HG03558 (cell line): Measurements from ENCODE around the gene ZNF333.
"Not testable (repeated sequence)": the region's sequence is repeated elsewhere in the genome, so short reads cannot be mapped to it uniquely, and the experiment has no call there.

Experiments used
- ATAC-seq: cut with Tn5 transposase; IDR thresholded peaks from one replicate; pipeline ENCODE4 v1.9.1; 2021; ENCODE audit warnings: moderate number of reproducible peaks; ENCODE audit not compliant: unreplicated experiment; ENCODE audit errors: extremely low read depth

Gene ZNF333

GRCh38 chr19:14764401-14764800 is 74.6 kb downstream of the ZNF333 start:
- ATAC-seq, result no peak

DNA sequence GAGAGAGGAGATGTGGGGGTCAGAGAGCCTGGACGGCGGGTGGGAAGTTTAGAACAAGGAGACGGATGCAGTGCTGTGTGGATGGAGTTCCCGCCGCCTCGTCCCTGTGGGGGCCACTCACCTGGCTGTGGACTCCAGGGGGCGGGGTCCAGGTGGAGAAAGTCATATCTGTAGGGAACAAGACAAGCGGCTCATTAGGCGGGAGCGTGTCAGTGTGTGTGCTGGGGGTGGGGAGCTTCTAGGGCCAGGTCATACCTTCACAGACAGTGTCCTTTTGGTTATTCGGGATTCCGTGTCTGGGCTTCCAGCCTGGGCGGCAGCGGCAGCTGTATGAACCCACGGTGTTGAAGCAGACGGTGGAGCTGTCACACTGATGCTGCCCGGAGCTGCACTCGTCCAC is 75.6 kb downstream of the ZNF333 start:
- ATAC-seq, result not testable (repeated sequence)

DNA sequence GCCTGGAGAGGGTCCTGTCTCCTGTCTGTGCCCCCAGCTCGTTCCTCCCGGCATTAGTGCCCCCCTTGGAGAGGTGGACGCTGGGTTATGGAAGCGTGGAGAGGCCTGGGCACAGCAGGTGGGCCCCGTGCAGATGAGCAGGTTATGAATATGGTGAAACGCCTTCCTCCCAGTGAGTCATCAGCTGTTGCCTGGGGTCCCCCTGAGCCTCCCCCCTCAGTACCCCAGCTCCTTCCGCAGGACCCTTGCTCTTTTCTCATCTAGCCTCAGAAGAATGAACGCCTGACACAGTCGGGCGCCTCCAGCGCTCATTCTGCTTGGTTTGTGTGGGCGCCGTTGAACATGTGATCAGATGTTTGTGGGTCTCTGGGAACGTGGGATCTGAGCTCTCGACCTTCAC is 76.0 kb downstream of the ZNF333 start:
- ATAC-seq, result not testable (repeated sequence)

DNA sequence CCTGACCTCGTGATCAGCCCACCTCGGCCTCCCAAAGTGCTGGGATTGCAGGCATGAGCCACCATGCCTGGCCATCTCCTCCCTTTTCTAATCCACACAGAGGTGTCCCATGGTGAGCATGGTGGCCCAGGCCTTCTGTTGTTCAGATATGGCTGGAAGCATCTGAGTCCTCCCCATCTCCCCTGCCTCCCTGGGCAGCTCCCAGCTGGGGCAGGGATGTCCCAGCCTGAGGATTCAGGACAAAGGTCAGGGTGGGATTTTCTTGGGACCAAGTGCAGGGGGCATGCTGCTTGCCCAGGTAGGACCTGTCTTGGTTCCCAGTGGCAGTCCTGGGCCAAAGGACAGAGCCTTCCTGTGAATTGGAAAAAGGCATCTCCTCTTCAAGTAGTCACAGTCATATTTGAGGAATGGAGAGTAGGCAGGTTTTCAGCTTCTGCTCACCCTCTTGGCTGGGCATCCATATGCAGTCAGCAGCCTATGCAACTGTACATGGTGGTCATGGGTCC is 77.7 kb downstream of the ZNF333 start:
- no peak for ATAC-seq

DNA sequence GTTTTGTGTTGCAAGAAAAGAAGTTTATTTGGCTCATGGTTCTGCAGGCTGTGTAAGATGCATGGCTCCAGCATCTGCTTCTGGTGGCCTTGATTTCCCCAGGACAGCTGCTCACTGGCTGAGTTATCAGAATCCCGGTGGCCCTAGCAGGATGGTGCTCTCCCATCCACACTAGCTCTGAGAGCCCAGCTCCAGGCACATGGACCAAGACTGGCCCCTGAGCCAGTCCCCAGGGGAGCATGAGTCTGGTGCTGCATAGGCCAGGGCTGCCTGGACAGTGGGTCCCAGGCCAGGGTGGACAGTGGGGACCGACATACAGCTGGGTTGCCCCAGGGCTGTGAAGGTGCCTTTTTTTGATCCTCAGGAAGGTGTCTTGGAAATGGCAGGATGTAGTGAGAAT is 78.2 kb downstream of the ZNF333 start:
- no peak for ATAC-seq

- ATAC-seq, result no peak
These were observed 79.4 kb downstream of the ZNF333 start for GRCh38 chr19:14769201-14769600.

GRCh38 chr19:14770136-14770535 is 80.3 kb downstream of the ZNF333 start:
- ATAC-seq, result no peak

GRCh38 chr19:14770944-14771839 is 81.3 kb downstream of the ZNF333 start:
- ATAC-seq, result no peak

DNA sequence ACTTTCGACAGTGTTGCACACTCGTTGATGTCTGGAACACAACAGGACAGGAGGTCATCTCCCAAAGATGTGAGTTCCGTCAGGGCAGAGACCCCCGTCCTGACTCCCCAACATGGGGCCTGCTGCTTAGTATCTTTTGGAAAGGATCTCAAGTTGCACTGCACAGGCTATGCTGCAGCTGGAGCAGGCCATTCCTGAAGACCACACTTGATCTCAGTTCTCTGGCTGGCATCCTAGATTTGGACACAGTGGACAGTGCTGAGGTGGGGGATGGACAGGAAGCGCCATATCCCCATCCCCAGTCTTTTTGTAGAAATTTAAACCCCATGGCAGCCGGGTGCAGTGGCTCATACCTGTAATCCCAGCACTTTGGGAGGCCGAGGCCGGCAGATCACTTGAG is 82.6 kb downstream of the ZNF333 start:
- ATAC-seq, result no peak

DNA sequence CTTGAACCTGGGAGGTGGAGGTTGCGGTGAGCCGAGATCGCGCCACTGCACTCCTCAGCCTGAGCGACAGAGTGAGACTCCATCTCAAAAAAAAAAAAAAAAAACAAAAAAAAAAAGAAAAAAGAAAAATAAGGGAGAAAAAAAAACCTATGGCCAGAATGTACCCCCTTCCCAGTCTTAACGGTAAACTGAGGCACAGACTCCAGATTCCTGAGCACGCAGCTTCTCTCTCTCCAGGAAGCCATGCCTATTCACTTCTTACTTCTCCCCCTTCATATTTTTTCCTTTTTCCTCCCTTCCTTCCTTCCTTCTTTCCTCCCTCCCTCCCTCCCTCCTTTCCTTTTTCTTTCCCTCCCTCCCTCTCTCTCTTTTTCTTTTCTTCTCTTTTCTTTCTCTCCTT is 83.1 kb downstream of the ZNF333 start:
- no peak for ATAC-seq

DNA sequence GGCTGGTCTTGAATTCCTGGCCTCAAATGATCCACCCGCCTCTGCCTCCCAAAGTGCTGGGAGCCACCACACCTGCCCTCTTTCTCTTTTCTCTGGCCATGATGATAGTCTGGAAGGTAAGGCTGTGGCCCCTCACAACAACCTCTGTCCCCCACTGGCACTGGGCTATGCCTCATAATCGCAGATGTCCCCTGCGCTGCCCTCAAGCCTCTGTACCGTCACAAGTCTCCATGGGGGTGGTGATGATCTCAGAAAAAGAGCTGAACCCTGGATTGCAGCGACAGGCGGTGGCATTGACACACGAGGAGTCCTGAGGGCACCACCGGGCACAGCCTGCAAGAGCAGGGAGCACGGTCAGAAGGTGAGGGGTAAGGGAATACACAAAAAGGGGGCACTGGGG is 83.9 kb downstream of the ZNF333 start:
- ATAC-seq, result not testable (repeated sequence)

DNA sequence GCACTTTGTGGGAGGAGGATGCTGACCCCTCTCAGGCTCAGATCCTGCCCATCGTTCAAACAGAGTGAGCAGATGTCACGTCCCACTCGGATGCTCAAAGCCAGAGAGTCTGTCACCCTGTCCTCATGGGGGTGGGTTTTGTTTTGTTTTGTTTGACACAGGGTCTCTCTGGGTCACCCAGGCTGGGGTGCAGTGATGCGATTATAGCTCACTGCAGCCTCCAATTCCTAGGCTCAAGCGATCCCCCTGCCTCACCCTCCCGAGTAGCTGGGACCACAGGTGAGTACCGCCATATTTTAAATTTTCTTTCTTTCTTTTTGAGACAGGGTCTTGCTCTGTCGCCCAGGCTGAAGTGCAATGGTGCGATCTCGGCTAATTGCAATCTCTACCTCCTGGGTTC is 84.5 kb downstream of the ZNF333 start:
- ATAC-seq, result no peak

DNA sequence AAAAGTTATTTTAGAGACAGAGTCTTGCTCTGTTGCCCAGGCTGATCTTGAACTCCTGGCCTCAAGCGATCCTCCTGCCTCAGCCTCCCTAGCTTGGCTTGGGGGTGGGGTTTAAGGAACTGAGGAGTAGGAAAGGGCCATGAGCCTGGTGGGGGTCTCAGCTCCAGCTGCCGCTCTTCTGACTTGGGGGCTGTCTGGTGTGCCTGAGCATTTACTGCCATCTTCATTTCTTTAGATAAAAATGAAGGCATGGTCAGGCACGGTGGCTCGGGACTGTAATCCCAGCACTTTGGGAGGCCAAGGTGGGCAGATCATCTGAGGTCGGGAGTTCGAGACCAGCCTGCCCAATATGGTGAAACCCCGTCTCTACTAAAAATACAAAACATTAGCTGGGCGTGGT is 85.5 kb downstream of the ZNF333 start:
- ATAC-seq, result not testable (repeated sequence)

GRCh38 chr19:14775869-14776586 is 86.2 kb downstream of the ZNF333 start:
- no peak for ATAC-seq

- ATAC-seq, result not testable (repeated sequence)
These were observed 87.8 kb downstream of the ZNF333 start for GRCh38 chr19:14777645-14778044.

DNA sequence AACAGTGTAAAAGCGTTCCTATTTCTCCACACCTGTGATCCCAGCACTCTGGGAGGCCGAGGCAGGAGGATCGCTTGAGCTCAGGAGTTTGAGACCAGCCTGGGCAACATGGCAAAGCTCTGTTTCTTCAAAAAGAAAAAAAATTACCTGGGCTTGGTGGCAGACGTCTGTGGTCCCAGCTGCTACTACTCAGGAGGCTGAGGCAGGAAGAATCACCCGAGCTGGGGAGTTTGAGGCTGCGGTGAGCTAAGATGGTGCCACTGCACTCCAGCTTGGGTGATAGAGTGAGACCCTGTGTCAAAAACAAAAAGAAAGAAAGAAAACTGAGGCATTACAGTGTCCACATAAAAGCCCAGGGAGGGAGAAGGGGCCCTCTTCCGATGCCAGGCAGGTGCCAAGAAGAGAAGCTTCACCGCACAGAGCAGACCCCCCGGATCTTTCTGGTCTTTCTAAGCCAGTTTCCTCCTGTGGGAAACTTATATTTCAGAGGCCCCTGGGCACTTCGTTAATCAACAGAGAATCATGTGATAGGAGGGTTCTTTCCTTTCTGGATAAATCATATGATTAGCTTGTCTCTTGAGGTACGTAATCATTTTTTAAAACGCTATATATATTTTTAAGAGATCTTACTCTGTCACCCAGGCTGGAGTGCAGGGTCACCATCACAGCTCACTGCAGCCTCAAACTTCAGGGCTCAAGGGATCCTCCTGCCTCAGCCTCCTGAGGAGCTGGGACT is 88.4 kb downstream of the ZNF333 start, which contains the start of gene ADGRE2:
Gene ADGRE2, minus strand, starts transcription at position 451 of the 736 bp plus-strand sequence. CDS start 1,804 bp downstream, outside the sequence.
- ATAC-seq, result not testable (repeated sequence)

DNA sequence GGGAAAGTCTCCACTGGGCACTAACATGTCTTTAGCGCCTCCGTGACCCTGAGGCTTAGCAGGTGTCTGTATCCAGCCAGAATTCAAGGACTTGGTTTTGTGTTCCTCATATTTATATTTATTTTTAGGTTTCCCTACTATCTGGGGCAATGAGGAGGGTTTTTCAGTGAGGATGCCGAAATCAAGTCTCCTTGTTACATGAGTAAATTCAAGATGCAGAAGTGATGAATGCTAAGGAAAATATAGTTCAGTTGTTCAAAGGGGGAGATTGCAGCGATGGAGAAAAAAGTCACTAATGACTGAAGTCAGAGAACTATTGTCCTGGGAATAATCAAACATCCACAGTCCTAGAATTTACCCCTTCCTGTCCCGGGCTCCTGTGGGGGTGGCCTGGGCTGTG is 89.3 kb downstream of the ZNF333 start:
- no peak for ATAC-seq

DNA sequence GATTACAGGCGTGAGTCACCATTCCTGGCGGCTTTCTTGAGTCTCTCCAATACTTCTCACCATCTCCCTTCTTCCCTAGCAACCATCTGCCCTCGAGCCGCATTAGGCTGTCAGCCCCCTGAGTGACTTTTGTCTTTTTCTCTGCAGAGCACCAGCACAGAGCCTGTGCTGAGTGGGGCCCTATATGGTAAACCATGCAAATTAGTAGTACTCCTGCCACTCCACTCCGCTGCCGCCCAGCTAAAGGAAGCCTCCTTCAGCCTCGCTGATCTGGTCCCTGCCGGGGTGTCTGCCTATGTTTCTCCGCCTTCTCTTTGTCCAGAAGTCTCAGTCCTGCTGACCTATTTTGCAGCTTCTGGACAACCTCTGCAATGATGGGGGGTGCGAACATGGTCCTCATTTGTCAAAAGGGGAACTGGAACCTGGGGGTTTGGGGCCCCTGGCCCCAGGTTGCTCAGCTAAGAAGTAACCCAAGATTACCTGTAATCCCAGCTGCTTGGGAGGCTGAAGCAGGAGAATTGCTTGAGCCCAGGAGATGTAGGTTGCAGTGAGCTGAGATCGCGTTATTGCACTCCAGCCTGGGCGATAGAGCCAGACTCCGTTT is 90.9 kb downstream of the ZNF333 start:
- ATAC-seq, result not testable (repeated sequence)

DNA sequence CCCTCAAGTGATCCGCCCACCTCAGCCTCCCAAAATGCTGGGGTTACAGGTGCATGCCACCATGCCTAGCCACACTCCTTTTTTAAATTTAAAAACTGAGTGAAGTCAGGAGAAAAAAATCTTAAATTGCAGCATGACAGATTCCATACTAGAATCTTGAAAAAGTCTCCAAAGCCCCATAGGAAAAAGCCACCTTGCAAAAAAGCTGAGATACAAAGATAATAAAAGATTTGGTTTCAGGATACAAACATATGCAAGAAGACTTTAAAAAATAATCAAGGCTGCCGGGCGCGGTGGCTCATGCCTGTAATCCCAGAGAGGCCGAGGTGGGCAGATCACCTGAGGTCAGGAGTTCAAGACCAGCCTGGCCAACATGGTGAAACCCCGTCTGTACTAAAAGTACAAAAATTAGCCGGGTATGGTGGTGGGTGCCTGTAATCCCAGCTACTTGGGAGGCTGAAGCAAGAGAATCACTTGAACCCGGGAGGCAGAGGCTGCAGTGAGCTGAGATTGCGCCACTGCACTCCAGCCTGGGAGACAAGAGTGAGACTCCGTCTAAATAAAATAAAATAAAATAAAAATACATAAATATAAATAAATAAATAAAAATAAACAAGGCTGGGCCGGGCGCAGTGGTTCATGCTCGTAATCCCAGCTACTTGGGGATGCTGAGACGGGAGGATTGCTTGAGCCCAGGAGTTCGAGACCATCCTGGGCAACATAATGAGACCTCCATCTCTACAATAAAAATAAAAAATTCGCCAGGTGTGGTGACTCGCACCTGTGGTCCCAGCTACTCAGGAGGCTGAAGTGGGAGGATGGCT is 92.1 kb downstream of the ZNF333 start:
- ATAC-seq, result not testable (repeated sequence)
